Transverse colon (tissue), 3 donors: ENCODE results near the gene TTYH1.

Experiments used
- EP300 ChIP-seq: sonication (generic); formaldehyde crosslinking; IDR thresholded peaks from one replicate; pipeline ENCODE4 v1.6.1; 2017; ENCODE audit warnings: antibody characterized with exemption, low read depth
- POLR2A ChIP-seq: fragments of 450-650 bp; IDR thresholded peaks from one replicate; pipeline ENCODE4 v1.6.1; 2016; ENCODE audit warnings: antibody characterized with exemption, mild to moderate bottlenecking, moderate library complexity
- TF ChIP-seq, protein P1 (sequence below), 5 experiments: fragments of 200-600 bp in 3 of 5; fragments of 450-650 bp in 2 of 5; sonication (generic) in 3 of 5; IDR thresholded peaks; 1 replicate in 2 of 5; 2 replicates in 3 of 5; pipeline ENCODE4 v1.5.1; 2016 to 2017; ENCODE audit warnings: antibody characterized with exemption in 5 of 5, inconsistent platforms in 3 of 5, mild to moderate bottlenecking in 2 of 5, moderate library complexity in 1 of 5

- TF ChIP-seq, protein P1, sequence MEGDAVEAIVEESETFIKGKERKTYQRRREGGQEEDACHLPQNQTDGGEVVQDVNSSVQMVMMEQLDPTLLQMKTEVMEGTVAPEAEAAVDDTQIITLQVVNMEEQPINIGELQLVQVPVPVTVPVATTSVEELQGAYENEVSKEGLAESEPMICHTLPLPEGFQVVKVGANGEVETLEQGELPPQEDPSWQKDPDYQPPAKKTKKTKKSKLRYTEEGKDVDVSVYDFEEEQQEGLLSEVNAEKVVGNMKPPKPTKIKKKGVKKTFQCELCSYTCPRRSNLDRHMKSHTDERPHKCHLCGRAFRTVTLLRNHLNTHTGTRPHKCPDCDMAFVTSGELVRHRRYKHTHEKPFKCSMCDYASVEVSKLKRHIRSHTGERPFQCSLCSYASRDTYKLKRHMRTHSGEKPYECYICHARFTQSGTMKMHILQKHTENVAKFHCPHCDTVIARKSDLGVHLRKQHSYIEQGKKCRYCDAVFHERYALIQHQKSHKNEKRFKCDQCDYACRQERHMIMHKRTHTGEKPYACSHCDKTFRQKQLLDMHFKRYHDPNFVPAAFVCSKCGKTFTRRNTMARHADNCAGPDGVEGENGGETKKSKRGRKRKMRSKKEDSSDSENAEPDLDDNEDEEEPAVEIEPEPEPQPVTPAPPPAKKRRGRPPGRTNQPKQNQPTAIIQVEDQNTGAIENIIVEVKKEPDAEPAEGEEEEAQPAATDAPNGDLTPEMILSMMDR (IDR thresholded peaks at IDR 0.05), result no peak
- no peak for TF ChIP-seq POLR2A
- TF ChIP-seq EP300, result no peak
Measured at GRCh38 chr19:54425382-54425723, 10.1 kb downstream of the TTYH1 start.
